GM12892 (cell line): ENCODE data around the gene G3BP2.
"Not testable (repeated sequence)": the region's sequence is repeated elsewhere in the genome, so short reads cannot be mapped to it uniquely, and the experiment has no call there.

Source experiments
- DNase-seq: peaks from one replicate; pipeline ENCODE4 v3.0.0; 2011; ENCODE audit not compliant: insufficient read length
- FAIRE-seq: peaks from 2 replicates; lab custom pipeline; 2011; peaks lifted over from hg19 to GRCh38; lab: Jason Lieb, UNC
- POLR2A ChIP-seq: IDR thresholded peaks from 2 replicates; pipeline ENCODE4 v1.6.1; 2011; ENCODE audit warnings: low read depth, low read length, control low read depth
- POLR2AphosphoS5 ChIP-seq: IDR thresholded peaks from 2 replicates; pipeline ENCODE4 v1.6.1; 2011; ENCODE audit warnings: low read depth, low read length, control low read depth
- TAF1 ChIP-seq: IDR thresholded peaks from 2 replicates; pipeline ENCODE4 v1.6.1; 2011; ENCODE audit warnings: low read depth, mild to moderate bottlenecking, control low read depth, low read length, borderline replicate concordance

Gene G3BP2

DNA sequence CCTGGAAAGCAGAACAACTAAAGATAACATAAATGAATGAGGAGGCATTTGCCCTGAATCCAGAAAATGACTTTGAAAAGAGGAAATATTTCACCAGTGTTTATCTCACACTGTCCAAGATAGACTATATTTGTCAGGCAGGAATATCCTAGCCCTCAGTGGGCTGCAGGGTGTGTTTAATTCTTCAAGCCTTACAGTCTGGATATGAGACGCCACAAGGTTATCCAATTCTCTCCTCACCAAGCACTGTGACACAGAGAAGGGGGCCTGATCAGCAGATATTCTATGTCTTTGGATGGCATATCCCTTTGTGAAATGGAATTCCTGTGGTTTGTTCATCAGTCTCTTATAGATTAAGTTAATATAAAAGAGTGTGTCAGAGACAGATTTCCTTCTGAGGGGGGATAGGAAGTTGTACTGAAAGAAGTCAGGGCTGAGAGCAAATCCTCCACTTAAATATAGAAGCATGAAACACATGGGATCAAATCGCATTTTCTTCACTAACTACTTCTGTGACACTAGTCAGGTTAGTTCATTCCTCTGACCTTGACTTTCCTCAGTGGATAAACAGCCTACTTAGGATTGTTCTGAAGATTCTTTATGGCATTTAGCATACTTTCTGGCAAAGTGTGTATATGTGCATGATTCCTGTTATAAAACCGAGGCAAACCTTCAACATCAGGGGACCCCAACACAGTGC lies 6.8 kb upstream of the G3BP2 start:
- TF ChIP-seq POLR2A (no peak), POLR2AphosphoS5 (no peak), TAF1 (no peak)
- DNase-seq (no peak), FAIRE-seq (no peak)

DNA sequence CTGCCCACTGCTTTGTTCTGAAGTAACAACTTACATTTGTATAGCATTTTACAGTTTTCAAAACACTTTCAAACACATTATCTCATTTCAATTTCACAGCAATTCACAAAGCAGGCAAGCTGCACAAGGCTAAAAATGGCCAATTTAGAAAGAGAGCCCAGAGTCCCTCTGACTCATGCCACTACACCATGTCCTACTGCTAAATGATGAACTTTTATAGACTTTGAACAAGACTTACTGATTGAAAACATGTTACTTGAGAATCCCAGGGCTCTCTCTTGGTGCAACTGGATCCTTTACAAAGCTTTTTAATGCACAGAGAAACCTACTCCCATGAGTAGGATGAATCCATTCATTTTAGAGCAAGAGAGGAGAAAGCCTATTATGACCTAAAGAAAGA lies 5.8 kb upstream of the G3BP2 start:
- TF ChIP-seq TAF1, result no peak
- TF ChIP-seq POLR2A, result no peak
- TF ChIP-seq POLR2AphosphoS5, result no peak
- no peak for DNase-seq
- no peak for FAIRE-seq

DNA sequence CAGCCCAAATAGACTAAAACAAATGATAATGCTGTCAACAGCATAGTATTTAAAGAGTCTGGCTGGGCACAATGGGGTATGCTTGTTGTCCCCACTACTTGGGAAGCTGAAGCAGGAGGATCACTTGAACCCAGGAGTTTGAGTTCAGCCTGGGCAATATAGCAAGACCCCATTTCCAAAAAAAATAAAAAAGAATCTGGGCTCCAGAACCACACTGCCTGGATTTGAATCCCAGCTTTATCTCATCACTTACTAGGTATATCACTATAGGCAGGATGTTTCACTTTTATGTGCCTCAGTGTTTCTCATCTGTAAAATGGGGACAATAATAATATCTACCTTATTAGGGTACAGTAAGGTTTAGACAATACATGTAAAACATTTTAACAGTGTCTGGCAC lies 5.3 kb upstream of the G3BP2 start:
- FAIRE-seq (no peak), DNase-seq (no peak)
- TF ChIP-seq TAF1, result no peak

GRCh38 chr4:75675004-75675531 lies 1.9 kb upstream of the G3BP2 start:
- TF ChIP-seq POLR2A (no peak), TAF1 (no peak), POLR2AphosphoS5 (no peak)
- no peak for FAIRE-seq
- DNase-seq, result no peak

DNA sequence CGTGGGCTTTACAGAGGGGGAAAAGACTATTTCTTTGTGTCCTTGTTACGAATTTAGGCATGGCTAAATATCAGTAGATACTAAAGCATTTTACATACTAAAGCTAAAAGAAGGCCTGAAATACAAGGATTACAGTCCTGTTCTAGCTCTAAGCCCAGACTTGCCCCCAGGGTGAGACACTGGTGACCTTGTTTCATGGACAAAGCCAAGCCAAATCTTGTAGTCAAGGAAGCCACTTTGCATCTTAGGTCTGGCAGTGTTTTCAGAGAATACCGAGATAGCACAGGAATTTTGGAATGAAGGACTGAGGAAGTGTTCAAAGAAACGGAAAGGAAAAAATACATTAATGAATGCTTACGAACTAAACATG lies 733 bp upstream of the G3BP2 start:
- FAIRE-seq (no peak), DNase-seq (no peak)
- TF ChIP-seq TAF1 (no peak), POLR2AphosphoS5 (no peak), POLR2A (no peak)

DNA sequence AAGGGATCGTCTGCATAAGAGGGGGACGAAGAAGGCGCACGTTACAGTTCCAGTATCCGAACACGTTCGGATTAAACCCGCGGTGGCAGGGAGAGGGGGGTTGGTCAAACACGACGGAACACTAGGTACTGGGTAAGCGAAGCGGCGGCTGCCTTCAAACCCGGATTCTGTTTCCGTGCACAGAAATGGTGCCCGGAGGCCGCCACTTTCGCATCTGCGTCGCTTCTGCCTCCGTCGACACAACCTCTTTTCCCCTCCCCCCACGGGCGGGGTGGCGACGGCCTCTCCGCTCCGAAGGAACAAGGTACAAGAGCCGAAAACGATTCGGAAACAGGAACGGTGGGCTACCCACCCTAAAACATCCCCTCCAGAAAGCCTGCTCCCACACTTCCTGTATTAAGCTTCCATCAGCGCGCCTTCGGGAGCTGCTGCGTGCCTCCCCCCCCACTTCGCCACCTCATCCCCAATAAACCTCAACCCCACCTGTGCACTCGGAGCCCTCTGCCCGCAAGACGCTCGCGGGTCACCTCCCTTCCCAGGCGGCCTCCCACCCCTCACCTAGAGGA lies 667 bp downstream of the G3BP2 start:
- no peak for TF ChIP-seq POLR2A
- TF ChIP-seq POLR2AphosphoS5, result peak; percentile 61
- 0 out of 2 replicates have a peak, but pooled peaks have one; percentile 37 for TF ChIP-seq TAF1
- peak; percentile 85 for FAIRE-seq
- peak; percentile 45 for DNase-seq

- no peak for TF ChIP-seq POLR2AphosphoS5
- DNase-seq (no peak), FAIRE-seq (peak; percentile 24)
These were observed 1.3 kb downstream of the G3BP2 start for GRCh38 chr4:75671802-75672421.

DNA sequence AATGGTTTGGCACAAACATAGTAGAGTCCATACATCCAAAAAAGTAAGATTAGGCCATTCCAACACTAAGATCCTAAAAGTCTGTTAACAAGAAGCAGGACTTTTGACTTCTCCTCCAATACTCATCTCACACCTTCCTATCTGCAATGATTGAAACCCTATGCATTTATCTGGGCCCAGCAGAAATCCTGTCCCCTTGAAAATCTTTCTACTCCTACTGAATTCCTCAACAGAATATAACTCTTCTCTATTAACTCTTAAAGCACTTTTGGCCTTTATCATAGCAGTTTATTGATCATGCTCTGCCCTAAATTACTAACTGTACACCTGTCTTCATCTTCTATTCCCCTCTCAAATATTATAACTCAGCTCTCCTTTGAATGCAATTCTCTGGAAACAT lies 4.6 kb downstream of the G3BP2 start:
- DNase-seq (no peak), FAIRE-seq (peak; percentile 5)
- TF ChIP-seq POLR2AphosphoS5 (no peak), TAF1 (no peak), POLR2A (no peak)

- not testable (repeated sequence) for DNase-seq, FAIRE-seq
These were observed 5.6 kb downstream of the G3BP2 start for GRCh38 chr4:75667636-75668035.

- DNase-seq (no peak), FAIRE-seq (no peak)
- TF ChIP-seq POLR2AphosphoS5, result no peak
- no peak for TF ChIP-seq POLR2A
- no peak for TF ChIP-seq TAF1
These were observed 6.9 kb downstream of the G3BP2 start for GRCh38 chr4:75666299-75666698.

GRCh38 chr4:75664604-75665003 lies 8.6 kb downstream of the G3BP2 start:
- FAIRE-seq, DNase-seq: not testable (repeated sequence)

- TF ChIP-seq POLR2A (no peak), TAF1 (no peak), POLR2AphosphoS5 (no peak)
- no peak for FAIRE-seq
- DNase-seq, result no peak
These were observed 10.6 kb downstream of the G3BP2 start for GRCh38 chr4:75662626-75663025.
